ENCODE results near the gene ACBD6. TPM values are rescaled to one million over a fixed set of nuclear protein-coding genes. Genes with fewer than 3 reads are reported as not detected.

Gene ACBD6
- total RNA-seq, 1 donor from 2014 or later: 43.4 TPM

GRCh38 chr1:180243517-180244221 lies 258.7 kb downstream of the ACBD6 start:
- H3K9me3 Mint-ChIP-seq (ENCODE audit: unreplicated experiment): no peaks in the 10 kb centered on the region
- no peak for DNase-seq (ENCODE audit: low read depth)

GRCh38 chr1:180241716-180242544 lies 260.4 kb downstream of the ACBD6 start:
- H3K4me1 ChIP-seq (ENCODE audit: insufficient read depth, low read length): no peaks in the 10 kb centered on the region
- Mint-ChIP-seq H3K27me3 (ENCODE audit: low read depth, unreplicated experiment) (peaks cover 66% of the 10 kb centered on the region), H3K4me1 (ENCODE audit: low read depth, unreplicated experiment) (no peaks in the 10 kb centered on the region), H3K36me3 (ENCODE audit: low read depth, unreplicated experiment) (no peaks in the 10 kb centered on the region), H3K4me3 (ENCODE audit: unreplicated experiment) (no peak overlapping the region), H3K9me3 (ENCODE audit: unreplicated experiment) (no peaks in the 10 kb centered on the region), H3K27ac (ENCODE audit: unreplicated experiment) (no peak overlapping the region)
- H3K9ac ChIP-seq (ENCODE audit: low read length): no peak overlapping the region
- FAIRE-seq (no peak), DNase-seq (ENCODE audit: low read depth) (no peak)
- no peak overlapping the region for H3K4me2 ChIP-seq (ENCODE audit: low read length)
- H3K9me3 ChIP-seq (ENCODE audit: insufficient read depth, low read depth, low read length): no peaks in the 10 kb centered on the region
- peaks cover 66% of the 10 kb centered on the region for H3K27me3 ChIP-seq (ENCODE audit: insufficient read depth, low read length)
- H4K20me1 ChIP-seq (ENCODE audit: insufficient read depth, low read length): peaks cover 8% of the 10 kb centered on the region
- H2AFZ ChIP-seq (ENCODE audit: low read depth, low read length): no peak overlapping the region
- no peak overlapping the region for H3K27ac ChIP-seq (ENCODE audit: low read depth, low read length)
- no peak overlapping the region for H3K4me3 ChIP-seq (ENCODE audit: insufficient read depth, low read depth, low read length)
- TF ChIP-seq CTCF (IDR thresholded peaks at IDR 0.05; ENCODE audit: insufficient read depth, low read depth, low read length) (no peak), EZH2 (IDR thresholded peaks at IDR 0.05; ENCODE audit: insufficient read depth, low read length) (no peak)
- no peaks in the 10 kb centered on the region for H3K79me2 ChIP-seq (ENCODE audit: insufficient read depth, low read length)
- H3K36me3 ChIP-seq (ENCODE audit: insufficient read depth, low read length): no peaks in the 10 kb centered on the region

More at GRCh38 chr1:180243517-180244221, 258.7 kb downstream of the ACBD6 start:
- Histone ChIP-seq H4K20me1 (ENCODE audit: insufficient read depth, low read length) (peaks cover 3% of the 10 kb centered on the region), H2AFZ (ENCODE audit: low read depth, low read length) (no peak overlapping the region), H3K27me3 (ENCODE audit: insufficient read depth, low read length) (peaks cover 48% of the 10 kb centered on the region), H3K4me3 (ENCODE audit: insufficient read depth, low read depth, low read length) (no peak overlapping the region), H3K4me2 (ENCODE audit: low read length) (no peak overlapping the region), H3K79me2 (ENCODE audit: insufficient read depth, low read length) (no peaks in the 10 kb centered on the region), H3K9ac (ENCODE audit: low read length) (no peak overlapping the region), H3K9me3 (ENCODE audit: insufficient read depth, low read depth, low read length) (no peaks in the 10 kb centered on the region), H3K4me1 (ENCODE audit: insufficient read depth, low read length) (no peaks in the 10 kb centered on the region), H3K27ac (ENCODE audit: low read depth, low read length) (no peak overlapping the region), H3K36me3 (ENCODE audit: insufficient read depth, low read length) (no peaks in the 10 kb centered on the region)
- Mint-ChIP-seq H3K27me3 (ENCODE audit: low read depth, unreplicated experiment) (peaks cover 56% of the 10 kb centered on the region), H3K27ac (ENCODE audit: unreplicated experiment) (no peak overlapping the region), H3K4me1 (ENCODE audit: low read depth, unreplicated experiment) (no peaks in the 10 kb centered on the region), H3K4me3 (ENCODE audit: unreplicated experiment) (no peak overlapping the region), H3K36me3 (ENCODE audit: low read depth, unreplicated experiment) (no peaks in the 10 kb centered on the region)
- TF ChIP-seq EZH2 (IDR thresholded peaks at IDR 0.05; ENCODE audit: insufficient read depth, low read length) (no peak), CTCF (IDR thresholded peaks at IDR 0.05; ENCODE audit: insufficient read depth, low read depth, low read length) (no peak)
- FAIRE-seq: no peak

All from astrocyte (in vitro differentiated cells and primary cell).